ENCODE data around the gene SPTBN5.

- TF ChIP-seq POLR2AphosphoS5 (IDR thresholded peaks at IDR 0.05) (no peak), CTCF (IDR thresholded peaks at IDR 0.05) (no peak), POLR2A (IDR thresholded peaks at IDR 0.05; ENCODE audit: low read depth) (no peak), EP300 (IDR thresholded peaks at IDR 0.05) (no peak)
These were observed 32.0 kb downstream of the SPTBN5 start for GRCh38 chr15:41861736-41862356.

Data from esophagus muscularis mucosa (tissue), 4 donors.